Measurements from ENCODE around the gene OSR1. TPM values are rescaled to one million over a fixed set of nuclear protein-coding genes. Genes with fewer than 3 reads are reported as not detected.
A peak's percentile ranks its signal among the peaks of the same experiment; 100 is the strongest.

OSR1 gene
- total and polyA plus RNA-seq, 2 of the 4 experiments (the other 2 are of a cell fraction) = 12.4 to 48.0 TPM

DNA sequence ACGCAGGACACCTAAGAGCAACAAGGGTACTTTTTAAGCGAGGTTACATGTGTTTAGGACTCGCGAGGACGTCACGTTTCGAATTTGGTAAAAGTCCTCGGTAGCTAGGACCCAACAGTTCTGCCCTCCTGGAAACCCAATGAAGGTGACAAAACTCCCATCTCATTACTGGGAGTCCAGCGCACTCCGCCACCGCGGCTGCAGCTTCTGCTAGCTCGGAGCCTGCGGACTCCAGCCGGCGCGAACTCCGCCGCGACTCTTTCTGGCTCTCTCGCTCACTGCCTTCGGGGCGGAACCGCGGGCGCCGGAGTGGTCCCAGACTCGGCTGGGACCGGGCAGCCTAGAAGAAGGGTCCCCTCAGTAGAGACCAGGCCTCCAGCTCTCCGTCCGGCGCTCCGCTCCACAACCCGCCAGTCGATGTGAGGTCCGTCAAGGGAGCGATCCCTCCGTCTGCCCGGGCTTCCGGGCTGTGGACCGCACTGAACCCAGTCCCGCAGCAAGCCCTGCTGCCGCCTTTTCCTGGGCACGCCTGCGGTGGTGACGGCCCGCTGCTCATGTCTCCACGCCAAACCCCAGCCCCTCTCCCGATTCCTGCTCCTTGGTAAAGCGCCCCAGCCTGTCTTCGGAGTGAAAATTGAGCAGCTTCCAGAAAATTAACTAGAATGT is 3.0 kb upstream of the OSR1 start:
- H3K18ac ChIP-seq (ENCODE audit: low read depth, low read length) = peak overlapping the region; percentile 73; the same call in 1 of the 2 replicates
- peak overlapping the region; percentile 54 for H3K4ac ChIP-seq (ENCODE audit: low read depth, low read length)
- no TSS peak for BruUV-seq (replicated peaks)
- POLR2A ChIA-PET (ENCODE audit: unreplicated experiment) = no interaction called here
- H2BK15ac ChIP-seq (ENCODE audit: low read depth, low read length) = no peak overlapping the region
- peak overlapping the region; percentile 39 for H2AK9ac ChIP-seq (replicated peaks; ENCODE audit: low read depth, low read length, poor library complexity)
- no peak overlapping the region for H3K56ac ChIP-seq (ENCODE audit: extremely low read depth, insufficient read depth, low read length)
- intact Hi-C loops (cut with micrococcal nuclease) = loop anchor here (5.0 kb wide), 2 partner anchors 469 to 749 kb away; no protein-coding TSS in a partner anchor
- peak overlapping the region; percentile 41 to 85; a peak in 3 of 4 replicates for H4K8ac ChIP-seq (ENCODE audit: low read depth in 2 of 2, low read length in 2 of 2)
- H3K23ac ChIP-seq (ENCODE audit: low read depth, low read length) = peak overlapping the region; percentile 95; the same call in 1 of the 2 replicates
- H2BK120ac ChIP-seq (ENCODE audit: low read depth, low read length) = peak overlapping the region; percentile 80
- peak overlapping the region; percentile 92 for H2AFZ ChIP-seq (replicated peaks; ENCODE audit: low read length, poor library complexity)
- H4K5ac ChIP-seq (ENCODE audit: low read depth, low read length) = peak overlapping the region; percentile 89
- peaks cover 5% of the 10 kb centered on the region; the same call in 1 of the 2 replicates for H3K4me1 ChIP-seq (ENCODE audit: control insufficient read depth, insufficient read depth, low read length)
- peak overlapping the region; percentile 33; the same call in 1 of the 2 replicates for H2BK20ac ChIP-seq (ENCODE audit: low read depth, low read length)
- no peak for TF ChIP-seq RFX5 (IDR thresholded peaks at IDR 0.05; ENCODE audit: low read depth, low read length)
- no peak for TF ChIP-seq MAZ (IDR thresholded peaks at IDR 0.05; ENCODE audit: borderline replicate concordance, low read depth, low read length)
- no peak for TF ChIP-seq SMC3 (IDR thresholded peaks at IDR 0.05; ENCODE audit: low read depth, low read length)
- no peak for TF ChIP-seq POLR2A (IDR thresholded peaks at IDR 0.05; ENCODE audit: low read depth, low read length)
- TF ChIP-seq MXI1 (IDR thresholded peaks at IDR 0.05; ENCODE audit: borderline replicate concordance, low read depth, low read length) = no peak
- TF ChIP-seq, protein P1, sequence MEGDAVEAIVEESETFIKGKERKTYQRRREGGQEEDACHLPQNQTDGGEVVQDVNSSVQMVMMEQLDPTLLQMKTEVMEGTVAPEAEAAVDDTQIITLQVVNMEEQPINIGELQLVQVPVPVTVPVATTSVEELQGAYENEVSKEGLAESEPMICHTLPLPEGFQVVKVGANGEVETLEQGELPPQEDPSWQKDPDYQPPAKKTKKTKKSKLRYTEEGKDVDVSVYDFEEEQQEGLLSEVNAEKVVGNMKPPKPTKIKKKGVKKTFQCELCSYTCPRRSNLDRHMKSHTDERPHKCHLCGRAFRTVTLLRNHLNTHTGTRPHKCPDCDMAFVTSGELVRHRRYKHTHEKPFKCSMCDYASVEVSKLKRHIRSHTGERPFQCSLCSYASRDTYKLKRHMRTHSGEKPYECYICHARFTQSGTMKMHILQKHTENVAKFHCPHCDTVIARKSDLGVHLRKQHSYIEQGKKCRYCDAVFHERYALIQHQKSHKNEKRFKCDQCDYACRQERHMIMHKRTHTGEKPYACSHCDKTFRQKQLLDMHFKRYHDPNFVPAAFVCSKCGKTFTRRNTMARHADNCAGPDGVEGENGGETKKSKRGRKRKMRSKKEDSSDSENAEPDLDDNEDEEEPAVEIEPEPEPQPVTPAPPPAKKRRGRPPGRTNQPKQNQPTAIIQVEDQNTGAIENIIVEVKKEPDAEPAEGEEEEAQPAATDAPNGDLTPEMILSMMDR (conservative IDR thresholded peaks at IDR 0.05; ENCODE audit: low read depth, low read length) = no peak
- no peak for TF ChIP-seq USF2 (IDR thresholded peaks at IDR 0.05; ENCODE audit: low read depth, low read length)
- TF ChIP-seq NFE2L2 (IDR thresholded peaks at IDR 0.05; ENCODE audit: low read depth, low read length) = no peak
- no peak for TF ChIP-seq CHD1 (IDR thresholded peaks at IDR 0.05; ENCODE audit: low read depth, low read length)
- TF ChIP-seq MAFK (IDR thresholded peaks at IDR 0.05; ENCODE audit: low read depth, low read length) = no peak
- TF ChIP-seq CEBPB (IDR thresholded peaks at IDR 0.05; ENCODE audit: low read depth, low read length) = no peak
- H3K9me1 ChIP-seq (ENCODE audit: insufficient read depth, low read length) = no peaks in the 10 kb centered on the region
- H4K20me1 ChIP-seq (ENCODE audit: insufficient read depth, low read length) = peaks cover 13% of the 10 kb centered on the region; the same call in 1 of the 2 replicates
- dilution Hi-C loops (cut with HindIII; ENCODE audit: low sequenced_read_pairs, unreplicated experiment) = no loop called here
- DNase-seq (no peak), ATAC-seq (ENCODE audit: low read depth) (no peak)
- H3K36me3 ChIP-seq (ENCODE audit: control insufficient read depth, insufficient read depth, low read length) = peaks cover under 1% of the 10 kb centered on the region; the same call in 1 of the 2 replicates
- H2BK5ac ChIP-seq (ENCODE audit: low read depth, low read length, poor library complexity, severe bottlenecking) = no peak overlapping the region
- H3K14ac ChIP-seq (replicated peaks; ENCODE audit: low read depth, low read length) = peak overlapping the region; percentile 46
- peaks cover 0 to 17% of the 10 kb centered on the region in 2 experiments; a peak in 2 of 4 replicates for H3K79me1 ChIP-seq (ENCODE audit: low read depth in 1 of 2, low read length in 2 of 2)
- H3K4me3 ChIP-seq (ENCODE audit: insufficient read depth, low read depth, low read length) = peak overlapping the region; percentile 9; the same call in 1 of the 2 replicates
- peak overlapping the region; percentile 55 for H3K4me2 ChIP-seq (ENCODE audit: low read depth, low read length)
- peaks cover 6% of the 10 kb centered on the region; the same call in 1 of the 2 replicates for H3K27me3 ChIP-seq (ENCODE audit: control insufficient read depth, insufficient read depth, low read length)
- in situ Hi-C loops (cut with MboI; ENCODE audit: low sequenced_read_pairs) = loop anchor here (5.0 to 10.0 kb wide), 3 partner anchors 614 to 927 kb away; no protein-coding TSS in a partner anchor
- no peak overlapping the region; the same call in 1 of the 2 replicates for H4K91ac ChIP-seq (ENCODE audit: insufficient read depth, low read depth, low read length)
- CTCF ChIA-PET = interaction anchor here (0.7 kb wide), 1 partner anchor 974 kb away, joined by 4 read pairs; no protein-coding TSS in a partner anchor
- H2AK5ac ChIP-seq (ENCODE audit: low read depth, low read length) = no peak overlapping the region
- no peaks in the 10 kb centered on the region for H3K9me3 ChIP-seq (ENCODE audit: control insufficient read depth, insufficient read depth, low read length)
- H3K9ac ChIP-seq (ENCODE audit: low read depth, low read length) = peak overlapping the region; percentile 56; the same call in 1 of the 2 replicates
- WGBS, 2 experiments (ENCODE audit: extremely low coverage in 2 of 2, insufficient read length in 1 of 2) = 30% methylated on average over 28 of the region's 51 CpGs; no CpG with 5 or more reads in 1 of the 2 experiments
- 0 out of 2 replicates have a peak overlapping the region, but pooled peaks have one; percentile 1 for H3K27ac ChIP-seq (ENCODE audit: insufficient read depth, low read length)

All from IMR-90 (cell line).